PFSK-1 (cell line): ENCODE measurements around the gene OTOP3.
A peak's percentile ranks its signal among the peaks of the same experiment; 100 is the strongest.

Experiments
- FOXP2 ChIP-seq: optimal IDR thresholded peaks from 2 replicates; pipeline ENCODE3; 2011; ENCODE audit warnings: borderline replicate concordance, control low read depth, inconsistent platforms; ENCODE audit not compliant: insufficient read depth; ENCODE audit errors: extremely low read length, extremely low read depth
- POLR2AphosphoS5 ChIP-seq: IDR thresholded peaks from 2 replicates; pipeline ENCODE4 v1.6.1; 2012; ENCODE audit warnings: low read depth, mild to moderate bottlenecking, control low read depth, low read length, moderate library complexity
- REST ChIP-seq, 2 experiments: IDR thresholded peaks; 2 replicates each; pipeline versions ENCODE4 v1.6.1 to v1.8.0; 2011 to 2012; ENCODE audit warnings: low read depth in 2 of 2, low read length in 2 of 2, control low read depth in 1 of 2, inconsistent platforms in 1 of 2, mild to moderate bottlenecking in 1 of 2, moderate library complexity in 1 of 2; ENCODE audit not compliant: insufficient read depth in 1 of 2
- SIN3A ChIP-seq: IDR thresholded peaks from 2 replicates; pipeline ENCODE4 v1.6.1; 2012; ENCODE audit warnings: mild to moderate bottlenecking, low read length, moderate library complexity, borderline replicate concordance; ENCODE audit not compliant: insufficient read depth
- TAF1 ChIP-seq: IDR thresholded peaks from 2 replicates; pipeline ENCODE4 v1.6.1; 2012; ENCODE audit warnings: low read length, control low read depth, borderline replicate concordance; ENCODE audit not compliant: insufficient read depth

Gene OTOP3

GRCh38 chr17:74930535-74931036 is 5.1 kb upstream of the OTOP3 start:
- TF ChIP-seq FOXP2, result no peak
- TF ChIP-seq TAF1, result no peak
- TF ChIP-seq REST (IDR thresholded peaks at IDR 0.05; ENCODE audit: insufficient read depth in 1 of 2, low read depth in 2 of 2, low read length in 2 of 2), result no peak
- TF ChIP-seq POLR2AphosphoS5, result no peak
- TF ChIP-seq SIN3A, result no peak

DNA sequence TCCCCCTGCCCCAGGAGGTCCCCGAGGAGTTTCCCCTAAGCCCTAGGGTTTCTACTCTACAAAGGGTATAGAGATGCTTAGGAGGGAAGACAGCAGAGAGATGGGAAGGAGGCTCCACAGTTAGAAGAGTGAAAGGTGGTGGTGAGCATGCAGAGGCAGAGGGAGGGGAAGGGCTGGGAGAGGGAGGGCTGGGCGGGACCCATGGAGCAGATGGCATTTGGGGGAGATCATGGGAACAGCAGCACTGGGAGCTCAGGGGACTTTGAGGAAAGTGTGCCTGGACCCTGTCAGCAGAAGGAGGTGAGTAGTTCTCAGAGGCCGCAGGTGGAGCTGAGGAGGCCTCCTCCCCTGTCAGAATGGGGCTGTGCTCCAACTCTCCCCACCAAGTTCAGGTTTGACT is 650 bp upstream of the OTOP3 start:
- no peak for TF ChIP-seq REST (IDR thresholded peaks at IDR 0.05; ENCODE audit: insufficient read depth in 1 of 2, low read depth in 2 of 2, low read length in 2 of 2)
- TF ChIP-seq SIN3A, result no peak
- TF ChIP-seq TAF1, result no peak
- TF ChIP-seq POLR2AphosphoS5, result no peak
- no peak for TF ChIP-seq FOXP2

GRCh38 chr17:74936470-74936799 is 737 bp downstream of the OTOP3 start:
- TF ChIP-seq POLR2AphosphoS5 (no peak), SIN3A (no peak), TAF1 (no peak), FOXP2 (no peak), REST (IDR thresholded peaks at IDR 0.05; ENCODE audit: insufficient read depth in 1 of 2, low read depth in 2 of 2, low read length in 2 of 2) (no peak)

DNA sequence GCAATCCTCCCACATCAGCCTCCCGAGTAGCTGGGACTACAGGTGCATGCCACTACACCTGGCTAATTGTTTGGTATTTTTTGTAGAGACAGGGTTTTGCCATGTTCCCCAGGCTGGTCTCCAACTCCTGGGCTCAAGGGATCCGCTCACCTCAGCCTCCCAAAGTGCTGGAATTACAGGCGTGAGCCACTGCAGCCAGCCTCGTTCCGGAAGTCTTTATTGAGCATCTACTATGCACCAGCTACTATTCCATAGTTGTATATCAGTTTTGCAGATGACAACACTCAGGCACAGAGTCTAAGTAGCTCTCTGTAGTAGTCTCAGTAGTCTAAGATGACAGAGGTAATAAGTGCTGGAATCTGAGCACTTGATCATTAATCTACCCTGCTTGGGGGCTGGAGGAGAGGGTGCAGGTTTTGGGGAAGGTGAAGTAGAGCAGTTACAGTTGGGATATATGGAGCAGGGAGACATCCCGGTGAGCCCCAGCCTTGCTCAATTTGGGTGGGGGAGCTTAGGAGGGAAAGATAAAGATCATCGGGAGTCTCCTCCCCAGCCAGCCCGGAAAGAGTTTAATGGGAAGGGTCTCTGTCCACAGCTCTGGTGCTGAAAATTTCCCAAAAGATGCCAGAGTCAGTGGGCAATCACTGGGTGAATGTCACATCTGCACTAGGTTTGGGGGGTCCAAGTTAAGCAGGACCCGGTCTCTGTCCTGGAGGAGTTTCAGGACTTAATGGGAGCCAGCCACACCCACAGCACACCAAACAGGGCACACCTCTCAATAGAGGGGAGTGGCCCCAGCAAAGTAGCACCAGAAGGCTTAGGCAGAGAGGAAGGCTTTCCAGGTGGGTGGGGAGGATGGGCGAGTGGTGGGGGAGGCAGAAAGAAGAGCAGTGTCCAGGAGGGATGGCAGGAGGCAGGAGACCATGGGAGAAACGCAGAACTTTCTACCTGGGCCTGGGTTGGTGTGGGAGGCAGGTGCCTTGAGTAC is 1.7 kb downstream of the OTOP3 start:
- peak; percentile 78 to 93 for TF ChIP-seq REST (IDR thresholded peaks at IDR 0.05; ENCODE audit: insufficient read depth in 1 of 2, low read depth in 2 of 2, low read length in 2 of 2)
- TF ChIP-seq POLR2AphosphoS5, result no peak
- no peak for TF ChIP-seq TAF1
